Uterus (tissue), 4 donors: ENCODE measurements around the gene PHLDB3. TPM values are rescaled to one million over a fixed set of nuclear protein-coding genes. Genes with fewer than 3 reads are reported as not detected.
"Not testable (repeated sequence)": the region's sequence is repeated elsewhere in the genome, so short reads cannot be mapped to it uniquely, and the experiment has no call there.

Experiments
- DNase-seq, 2 donors: peaks; one replicate each; pipeline ENCODE4 v3.0.0-alpha.2; 2019 to 2020
- H3K27ac ChIP-seq, 2 donors: fragments of 200-600 bp; sonication (generic); 1 replicate in 1 of 2; 2 replicates in 1 of 2; pipeline ENCODE4 v1.5.1; 2016 to 2018
- H3K27me3 ChIP-seq, 2 donors: fragments of 200-600 bp; sonication (generic); one replicate each; pipeline ENCODE4 v1.5.1; 2018 to 2019; ENCODE audit warnings: control low read depth in 1 of 2
- H3K36me3 ChIP-seq, 2 donors: fragments of 200-600 bp; sonication (generic); one replicate each; pipeline ENCODE4 v1.5.1; 2019; ENCODE audit warnings: control low read depth in 1 of 2
- H3K4me1 ChIP-seq, 2 donors: fragments of 200-600 bp; sonication (generic); one replicate each; pipeline ENCODE4 v1.5.1; 2018 to 2019; ENCODE audit warnings: control low read depth in 1 of 2
- H3K4me3 ChIP-seq, 2 donors: fragments of 200-600 bp; sonication (generic); 1 replicate in 1 of 2; 2 replicates in 1 of 2; pipeline ENCODE4 v1.5.1; 2018 to 2019; ENCODE audit warnings: mild to moderate bottlenecking in 1 of 2
- H3K9me3 ChIP-seq, 2 donors: fragments of 200-600 bp; sonication (generic); one replicate each; pipeline ENCODE4 v1.5.1; 2019; ENCODE audit warnings: control low read depth in 1 of 2
- POLR2A ChIP-seq, 2 donors: fragments of 450-650 bp; IDR thresholded peaks; one replicate each; pipeline ENCODE4 v1.6.1; 2016; ENCODE audit warnings: antibody characterized with exemption in 2 of 2, mild to moderate bottlenecking in 1 of 2, moderate library complexity in 1 of 2
- intact Hi-C: fragments of 100-400 bp; cut with DNase I; formaldehyde crosslinking; loops from one replicate; pipeline ENCODE4 v1.15.1; 2023; ENCODE audit warnings: low total_unique reads
- total RNA-seq, 4 donors: library from RNA; depleted of rRNA in 3 of 4; stranded (reverse); fragments of >200 nt in 3 of 4; gene quantifications; one replicate each; pipeline versions ENCODE4 v1.1.0 to v1.2.4, GENCODE V29; 2014 to 2023
- TF ChIP-seq, protein P1 (sequence below), 4 experiments: fragments of 200-600 bp in 2 of 4; fragments of 450-650 bp in 2 of 4; sonication (generic) in 2 of 4; IDR thresholded peaks; one replicate each; pipeline ENCODE4 v1.5.1; 2016 to 2019; ENCODE audit warnings: antibody characterized with exemption in 4 of 4, mild to moderate bottlenecking in 2 of 4, moderate library complexity in 1 of 4
- donor health status: DM: yes; HTN: yes; CAD: no.

PHLDB3 gene
- total RNA-seq, 4 donors from 2014 or later, result 0.51 to 27.1 (median 6.1) TPM

DNA sequence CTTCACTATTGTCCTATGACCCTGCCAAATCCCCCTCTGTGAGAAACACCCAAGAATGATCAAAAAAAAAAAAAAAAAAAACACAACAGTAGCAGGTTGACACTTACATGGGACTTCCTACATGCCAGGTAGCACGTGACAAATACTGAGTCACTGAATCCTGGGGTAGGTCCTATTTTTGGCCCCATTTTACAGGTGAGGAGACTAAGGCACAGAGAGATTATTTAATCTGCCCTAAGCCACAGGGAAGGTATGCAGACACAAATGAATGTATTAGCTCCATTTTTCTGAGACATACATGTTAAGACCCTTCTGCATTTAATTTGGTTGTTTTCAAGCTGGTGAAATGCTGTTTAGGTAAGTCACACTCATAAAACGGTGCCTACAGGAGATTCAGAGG lies 44.2 kb upstream of the PHLDB3 start:
- Histone ChIP-seq H3K9me3 (no peaks in the 10 kb centered on the region), H3K36me3 (no peaks in the 10 kb centered on the region), H3K4me3 (no peak overlapping the region), H3K4me1 (no peaks in the 10 kb centered on the region), H3K27ac (no peak overlapping the region), H3K27me3 (no peaks in the 10 kb centered on the region)
- intact Hi-C loops, result no loop called here
- TF ChIP-seq, protein P1, sequence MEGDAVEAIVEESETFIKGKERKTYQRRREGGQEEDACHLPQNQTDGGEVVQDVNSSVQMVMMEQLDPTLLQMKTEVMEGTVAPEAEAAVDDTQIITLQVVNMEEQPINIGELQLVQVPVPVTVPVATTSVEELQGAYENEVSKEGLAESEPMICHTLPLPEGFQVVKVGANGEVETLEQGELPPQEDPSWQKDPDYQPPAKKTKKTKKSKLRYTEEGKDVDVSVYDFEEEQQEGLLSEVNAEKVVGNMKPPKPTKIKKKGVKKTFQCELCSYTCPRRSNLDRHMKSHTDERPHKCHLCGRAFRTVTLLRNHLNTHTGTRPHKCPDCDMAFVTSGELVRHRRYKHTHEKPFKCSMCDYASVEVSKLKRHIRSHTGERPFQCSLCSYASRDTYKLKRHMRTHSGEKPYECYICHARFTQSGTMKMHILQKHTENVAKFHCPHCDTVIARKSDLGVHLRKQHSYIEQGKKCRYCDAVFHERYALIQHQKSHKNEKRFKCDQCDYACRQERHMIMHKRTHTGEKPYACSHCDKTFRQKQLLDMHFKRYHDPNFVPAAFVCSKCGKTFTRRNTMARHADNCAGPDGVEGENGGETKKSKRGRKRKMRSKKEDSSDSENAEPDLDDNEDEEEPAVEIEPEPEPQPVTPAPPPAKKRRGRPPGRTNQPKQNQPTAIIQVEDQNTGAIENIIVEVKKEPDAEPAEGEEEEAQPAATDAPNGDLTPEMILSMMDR (IDR thresholded peaks at IDR 0.05), result no peak
- DNase-seq, result no peak

DNA sequence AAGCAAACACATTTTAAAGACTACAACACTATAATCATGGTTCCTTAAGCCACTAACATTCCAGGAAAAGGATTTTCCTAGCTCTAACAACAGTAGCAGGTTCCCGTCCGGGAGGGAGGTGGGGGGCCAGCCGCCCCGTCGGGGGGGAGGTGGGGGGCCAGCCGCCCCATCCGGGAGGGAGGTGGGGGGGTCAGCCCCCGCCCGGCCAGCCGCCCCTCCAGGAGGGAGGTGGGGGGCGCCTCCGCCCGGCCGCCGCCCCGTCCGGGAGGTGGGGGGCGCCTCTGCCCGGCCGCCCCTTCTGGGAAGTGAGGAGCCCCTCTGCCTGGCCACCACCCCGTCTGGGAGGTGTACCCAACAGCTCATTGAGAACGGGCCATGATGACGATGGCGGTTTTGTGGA lies 43.4 kb upstream of the PHLDB3 start:
- H3K27me3 ChIP-seq, DNase-seq, H3K9me3 ChIP-seq, intact Hi-C loops, H3K36me3 ChIP-seq, H3K4me3 ChIP-seq, H3K4me1 ChIP-seq, H3K27ac ChIP-seq: not testable (repeated sequence)

DNA sequence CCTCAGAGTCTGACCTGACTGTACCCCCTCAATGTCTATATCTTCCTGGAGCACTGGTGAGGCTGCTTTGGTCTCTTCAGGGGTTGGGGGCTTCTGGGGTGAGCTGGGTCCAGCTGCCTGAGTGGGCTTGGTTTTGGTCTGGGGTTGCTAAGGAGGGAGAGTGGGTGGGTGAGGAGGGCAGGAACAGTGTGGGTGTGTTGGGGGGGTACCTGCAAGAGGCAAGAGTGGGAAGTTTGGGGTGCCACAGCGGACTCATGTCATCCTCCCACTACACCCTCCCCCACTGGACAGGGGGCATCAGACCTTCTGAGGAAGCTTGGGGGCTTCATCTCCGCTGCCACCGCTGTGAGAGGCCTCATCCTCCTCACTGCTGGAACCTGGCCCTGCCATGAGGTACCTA lies 42.0 kb upstream of the PHLDB3 start:
- intact Hi-C loops, result no loop called here
- H3K9me3 ChIP-seq, result no peaks in the 10 kb centered on the region
- no peaks in the 10 kb centered on the region for H3K4me1 ChIP-seq
- no peak overlapping the region for H3K27ac ChIP-seq
- no peak for TF ChIP-seq POLR2A (IDR thresholded peaks at IDR 0.05)
- TF ChIP-seq, protein P1 (IDR thresholded peaks at IDR 0.05), result no peak
- no peaks in the 10 kb centered on the region for H3K27me3 ChIP-seq
- no peak for DNase-seq
- no peaks in the 10 kb centered on the region for H3K36me3 ChIP-seq
- H3K4me3 ChIP-seq, result no peak overlapping the region

DNA sequence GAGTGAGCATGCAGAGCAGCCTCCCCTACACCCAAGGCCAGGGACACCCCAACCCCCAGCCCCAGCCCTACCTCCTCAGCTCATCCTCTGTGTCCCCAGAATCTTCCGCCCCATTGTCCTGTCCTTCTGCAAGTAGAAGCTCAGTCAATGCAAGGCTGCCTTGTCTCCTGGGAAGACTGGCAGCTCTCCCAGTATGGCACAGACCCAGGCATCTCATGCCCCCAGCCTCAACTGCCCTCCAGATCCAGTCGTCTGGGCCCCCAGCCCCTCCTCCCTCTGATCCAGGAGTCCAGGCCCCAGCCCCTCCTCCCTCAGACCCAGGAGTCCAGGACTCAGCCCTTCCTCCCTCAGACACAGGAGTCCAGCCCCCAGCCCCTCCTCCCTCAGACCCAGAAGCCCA lies 41.4 kb upstream of the PHLDB3 start:
- intact Hi-C loops, result no loop called here
- Histone ChIP-seq H3K4me1 (no peaks in the 10 kb centered on the region), H3K9me3 (no peaks in the 10 kb centered on the region), H3K4me3 (no peak overlapping the region), H3K36me3 (no peaks in the 10 kb centered on the region), H3K27ac (no peak overlapping the region), H3K27me3 (no peaks in the 10 kb centered on the region)
- TF ChIP-seq POLR2A (IDR thresholded peaks at IDR 0.05), result no peak
- TF ChIP-seq, protein P1 (IDR thresholded peaks at IDR 0.05), result no peak
- DNase-seq, result no peak

DNA sequence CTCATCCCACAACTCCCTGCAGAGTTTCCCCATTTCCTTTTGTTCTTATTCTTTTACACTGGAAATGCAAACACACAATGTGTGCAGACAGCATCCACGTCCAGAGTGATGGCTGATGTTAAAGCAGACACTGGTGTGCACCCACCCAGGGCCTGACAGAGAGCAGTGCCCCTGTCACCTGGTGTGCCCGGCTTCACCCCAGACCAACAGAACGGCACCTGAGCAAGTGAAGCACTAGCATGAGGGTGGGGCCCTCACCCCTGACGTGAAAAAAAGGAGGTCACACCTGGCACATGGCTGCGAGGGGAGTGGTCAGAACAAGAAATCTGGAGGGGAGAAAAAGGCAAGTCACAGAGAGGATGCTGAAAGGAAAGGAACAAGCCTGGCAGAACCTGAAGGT lies 40.7 kb upstream of the PHLDB3 start:
- TF ChIP-seq, protein P1 (IDR thresholded peaks at IDR 0.05), result no peak
- TF ChIP-seq POLR2A (IDR thresholded peaks at IDR 0.05), result no peak
- Histone ChIP-seq H3K27ac (no peak overlapping the region), H3K4me3 (no peak overlapping the region), H3K9me3 (no peaks in the 10 kb centered on the region), H3K36me3 (no peaks in the 10 kb centered on the region), H3K4me1 (no peaks in the 10 kb centered on the region), H3K27me3 (no peaks in the 10 kb centered on the region)
- intact Hi-C loops, result no loop called here
- DNase-seq, result no peak

DNA sequence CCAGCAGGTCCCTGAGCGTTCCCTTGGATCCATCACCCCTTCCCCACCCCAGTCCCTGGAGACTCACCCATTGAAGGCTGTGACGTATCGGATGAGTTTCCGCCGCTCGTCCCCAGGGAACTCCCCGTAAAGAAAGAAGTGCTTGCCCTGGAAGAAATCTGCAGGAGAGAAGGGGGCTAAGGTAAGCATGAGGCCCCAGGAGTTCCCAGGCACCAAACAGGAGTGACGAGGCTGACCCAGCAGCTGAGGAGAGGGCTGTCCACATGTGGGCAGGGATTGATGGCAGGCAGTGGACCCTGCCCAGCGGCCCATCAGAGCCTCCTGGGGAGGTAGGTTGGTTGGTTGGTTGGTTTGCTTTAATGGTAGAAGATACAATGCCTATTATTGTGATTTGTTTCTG lies 39.5 kb upstream of the PHLDB3 start:
- Histone ChIP-seq H3K4me1 (no peaks in the 10 kb centered on the region), H3K27ac (no peak overlapping the region), H3K9me3 (peaks cover 0 to under 1% of the 10 kb centered on the region in 2 donors), H3K4me3 (no peak overlapping the region), H3K36me3 (no peaks in the 10 kb centered on the region), H3K27me3 (no peaks in the 10 kb centered on the region)
- TF ChIP-seq, protein P1 (IDR thresholded peaks at IDR 0.05), result no peak
- no peak for TF ChIP-seq POLR2A (IDR thresholded peaks at IDR 0.05)
- intact Hi-C loops, result no loop called here
- no peak for DNase-seq
